GM23338 (cell line): Measurements from ENCODE around the gene TPRG1. TPM values are rescaled to one million over a fixed set of nuclear protein-coding genes. Genes with fewer than 3 reads are reported as not detected.

Source experiments
- ATAC-seq: fragments of 200-7000 bp; cut with Tn5 transposase; 3 replicates; pipeline ENCODE4 v1.9.1; 2020
- DNase-seq: peaks from one replicate; pipeline ENCODE4 v3.0.0-alpha.2; 2015; ENCODE audit warnings: low spot score
- H2AFZ ChIP-seq: fragments of 200-600 bp; sonication (generic); 2 replicates; pipeline ENCODE4 v1.8.0; 2016; ENCODE audit warnings: antibody characterized with exemption, mild to moderate bottlenecking, moderate library complexity
- H3F3A ChIP-seq: fragments of 200-600 bp; sonication (generic); replicated peaks from 2 replicates; pipeline ENCODE4 v1.8.0; 2017; ENCODE audit warnings: antibody characterized with exemption, mixed run types, low read depth
- H3K27ac ChIP-seq: fragments of 200-600 bp; sonication (generic); 2 replicates; pipeline ENCODE4 v1.6.1; 2016; ENCODE audit warnings: low read depth
- H3K27me3 ChIP-seq: fragments of 200-600 bp; sonication (generic); 2 replicates; pipeline ENCODE4 v1.8.0; 2016; ENCODE audit warnings: mild to moderate bottlenecking, mixed run types, moderate library complexity; ENCODE audit not compliant: insufficient read depth
- H3K36me3 ChIP-seq: fragments of 200-600 bp; sonication (generic); 2 replicates; pipeline ENCODE4 v1.8.0; 2016; ENCODE audit warnings: mild to moderate bottlenecking; ENCODE audit not compliant: insufficient read depth
- H3K4me1 ChIP-seq: fragments of 200-600 bp; sonication (generic); 2 replicates; pipeline ENCODE4 v1.8.0; 2016; ENCODE audit warnings: mild to moderate bottlenecking, moderate library complexity; ENCODE audit not compliant: insufficient read depth
- H3K4me2 ChIP-seq: fragments of 200-600 bp; sonication (generic); 2 replicates; pipeline ENCODE4 v1.7.1; 2017; ENCODE audit warnings: mixed run types
- H3K4me3 ChIP-seq: fragments of 200-600 bp; sonication (generic); 2 replicates; pipeline ENCODE4 v1.6.1; 2016; ENCODE audit warnings: mixed run types
- H3K79me2 ChIP-seq: fragments of 200-600 bp; sonication (generic); replicated peaks from 2 replicates; pipeline ENCODE4 v1.8.0; 2017; ENCODE audit warnings: mild to moderate bottlenecking; ENCODE audit not compliant: insufficient read depth
- H3K9me2 ChIP-seq: fragments of 200-600 bp; sonication (generic); 2 replicates; pipeline ENCODE4 v1.8.0; 2017; ENCODE audit not compliant: insufficient read depth
- H4K20me1 ChIP-seq: fragments of 200-600 bp; sonication (generic); replicated peaks from 2 replicates; pipeline ENCODE4 v1.8.0; 2017; ENCODE audit warnings: mild to moderate bottlenecking; ENCODE audit not compliant: insufficient read depth
- H3K27ac Mint-ChIP-seq: 2 replicates; pipeline ENCODE4 v1.8.0; 2020; ENCODE audit warnings: inconsistent platforms, mild to moderate bottlenecking, moderate library complexity, mixed read lengths
- H3K27me3 Mint-ChIP-seq: 3 replicates; pipeline ENCODE4 v1.8.0; 2022; ENCODE audit warnings: low read depth, mild to moderate bottlenecking, moderate library complexity, mixed read lengths, inconsistent platforms; ENCODE audit not compliant: insufficient read depth, poor library complexity
- H3K36me3 Mint-ChIP-seq: 3 replicates; pipeline ENCODE4 v1.8.0; 2021; ENCODE audit warnings: low read depth, mild to moderate bottlenecking, inconsistent platforms, moderate library complexity, mixed read lengths
- H3K4me1 Mint-ChIP-seq: 3 replicates; pipeline ENCODE4 v1.8.0; 2020; ENCODE audit warnings: mild to moderate bottlenecking, inconsistent platforms, mixed read lengths
- H3K4me3 Mint-ChIP-seq: 3 replicates; pipeline ENCODE4 v1.8.0; 2021; ENCODE audit warnings: moderate library complexity, mild to moderate bottlenecking, inconsistent platforms, mixed read lengths
- H3K9me3 Mint-ChIP-seq: 3 replicates; pipeline ENCODE4 v1.8.0; 2020; ENCODE audit warnings: moderate library complexity, mild to moderate bottlenecking, inconsistent platforms, mixed read lengths
- CTCF ChIP-seq, 2 experiments: fragments of 200-600 bp in 1 of 2; sonication (generic) in 1 of 2; conservative IDR thresholded peaks; 2 replicates each; pipeline versions ENCODE4 v1.5.1 to v1.6.1; 2016 to 2017; ENCODE audit warnings: antibody characterized with exemption in 2 of 2, low read depth in 2 of 2, mild to moderate bottlenecking in 2 of 2, moderate library complexity in 1 of 2
- EZH2 ChIP-seq: fragments of 200-600 bp; sonication (generic); IDR thresholded peaks from one replicate; pipeline ENCODE4 v1.8.0; 2017; ENCODE audit warnings: antibody characterized with exemption, mild to moderate bottlenecking, low read depth; ENCODE audit not compliant: unreplicated experiment
- EZH2phosphoT487 ChIP-seq: fragments of 200-600 bp; sonication (generic); IDR thresholded peaks from one replicate; pipeline ENCODE4 v1.8.1; 2018; ENCODE audit warnings: antibody characterized with exemption; ENCODE audit not compliant: unreplicated experiment
- POLR2AphosphoS5 ChIP-seq: IDR thresholded peaks from 2 replicates; pipeline ENCODE4 v1.6.1; 2016; ENCODE audit warnings: antibody characterized with exemption, low read depth
- STAT1 ChIP-seq: IDR thresholded peaks from one replicate; pipeline ENCODE4 v1.6.1; 2016; ENCODE audit warnings: antibody characterized with exemption; ENCODE audit not compliant: unreplicated experiment
- ZNF462 ChIP-seq: fragments of 250-450 bp; sonication (Bioruptor Pico); IDR thresholded peaks from 2 replicates; pipeline ENCODE4 v1.5.0; 2020; ENCODE audit warnings: mild to moderate bottlenecking, moderate library complexity
- polyA plus RNA-seq: library from polyadenylated mRNA; unstranded; fragments of >200 nt; fragmentation: Nextera tagmentation; extraction: Ambion mirVana; gene quantifications from 2 replicates; pipeline ENCODE4 v1.2.1, GENCODE V29; 2016
- total RNA-seq: library from RNA; depleted of rRNA; stranded (reverse); fragments of >200 nt; shearing (Covaris generic); gene quantifications from 2 replicates; pipeline ENCODE4 v1.2.3, GENCODE V29; 2014
- TF ChIP-seq, protein P1 (sequence below): IDR thresholded peaks from one replicate; pipeline ENCODE4 v1.6.1; 2018; ENCODE audit warnings: antibody characterized with exemption; ENCODE audit not compliant: unreplicated experiment

Gene TPRG1
- total and polyA plus RNA-seq, 2 experiments from 2014 or later: 0.74 to 1.7 TPM

- Mint-ChIP-seq H3K27ac (no peak overlapping the region), H3K4me3 (no peak overlapping the region), H3K4me1 (peaks cover 32% of the 10 kb centered on the region), H3K27me3 (no peaks in the 10 kb centered on the region), H3K9me3 (no peaks in the 10 kb centered on the region), H3K36me3 (no peaks in the 10 kb centered on the region)
- Histone ChIP-seq H3K4me3 (no peak overlapping the region), H3K4me1 (peaks cover 29% of the 10 kb centered on the region), H3K9me2 (no peaks in the 10 kb centered on the region), H3K27ac (no peak overlapping the region), H3K79me2 (no peaks in the 10 kb centered on the region), H3K4me2 (no peak overlapping the region), H4K20me1 (no peaks in the 10 kb centered on the region), H3K36me3 (no peaks in the 10 kb centered on the region), H2AFZ (no peak overlapping the region), H3K27me3 (no peaks in the 10 kb centered on the region), H3F3A (no peaks in the 10 kb centered on the region)
- ATAC-seq (no peak), DNase-seq (no peak)
- TF ChIP-seq, protein P1, sequence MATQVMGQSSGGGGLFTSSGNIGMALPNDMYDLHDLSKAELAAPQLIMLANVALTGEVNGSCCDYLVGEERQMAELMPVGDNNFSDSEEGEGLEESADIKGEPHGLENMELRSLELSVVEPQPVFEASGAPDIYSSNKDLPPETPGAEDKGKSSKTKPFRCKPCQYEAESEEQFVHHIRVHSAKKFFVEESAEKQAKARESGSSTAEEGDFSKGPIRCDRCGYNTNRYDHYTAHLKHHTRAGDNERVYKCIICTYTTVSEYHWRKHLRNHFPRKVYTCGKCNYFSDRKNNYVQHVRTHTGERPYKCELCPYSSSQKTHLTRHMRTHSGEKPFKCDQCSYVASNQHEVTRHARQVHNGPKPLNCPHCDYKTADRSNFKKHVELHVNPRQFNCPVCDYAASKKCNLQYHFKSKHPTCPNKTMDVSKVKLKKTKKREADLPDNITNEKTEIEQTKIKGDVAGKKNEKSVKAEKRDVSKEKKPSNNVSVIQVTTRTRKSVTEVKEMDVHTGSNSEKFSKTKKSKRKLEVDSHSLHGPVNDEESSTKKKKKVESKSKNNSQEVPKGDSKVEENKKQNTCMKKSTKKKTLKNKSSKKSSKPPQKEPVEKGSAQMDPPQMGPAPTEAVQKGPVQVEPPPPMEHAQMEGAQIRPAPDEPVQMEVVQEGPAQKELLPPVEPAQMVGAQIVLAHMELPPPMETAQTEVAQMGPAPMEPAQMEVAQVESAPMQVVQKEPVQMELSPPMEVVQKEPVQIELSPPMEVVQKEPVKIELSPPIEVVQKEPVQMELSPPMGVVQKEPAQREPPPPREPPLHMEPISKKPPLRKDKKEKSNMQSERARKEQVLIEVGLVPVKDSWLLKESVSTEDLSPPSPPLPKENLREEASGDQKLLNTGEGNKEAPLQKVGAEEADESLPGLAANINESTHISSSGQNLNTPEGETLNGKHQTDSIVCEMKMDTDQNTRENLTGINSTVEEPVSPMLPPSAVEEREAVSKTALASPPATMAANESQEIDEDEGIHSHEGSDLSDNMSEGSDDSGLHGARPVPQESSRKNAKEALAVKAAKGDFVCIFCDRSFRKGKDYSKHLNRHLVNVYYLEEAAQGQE: no peak
- TF ChIP-seq CTCF (conservative IDR thresholded peaks at IDR 0.05; ENCODE audit: low read depth in 2 of 2) (no peak), ZNF462 (no peak), POLR2AphosphoS5 (no peak), EZH2phosphoT487 (no peak), EZH2 (no peak), STAT1 (no peak)
Observed at GRCh38 chr3:189372243-189372642, 200.5 kb downstream of the TPRG1 start.
